HFFc6 (cell line): ENCODE data around the gene TUBA3E. TPM values are rescaled to one million over a fixed set of nuclear protein-coding genes. Genes with fewer than 3 reads are reported as not detected.
A peak's percentile ranks its signal among the peaks of the same experiment; 100 is the strongest.
"Not testable (repeated sequence)": the region's sequence is repeated elsewhere in the genome, so short reads cannot be mapped to it uniquely, and the experiment has no call there.

Experiments
- DNase-seq: peaks from one replicate; pipeline ENCODE4 v3.0.0-alpha.2; 2018
- H3K27ac Mint-ChIP-seq: 2 replicates; pipeline ENCODE4 v1.8.0; 2020; ENCODE audit warnings: mild to moderate bottlenecking, mixed read lengths
- H3K27me3 Mint-ChIP-seq: 2 replicates; pipeline ENCODE4 v1.8.0; 2021; ENCODE audit warnings: mild to moderate bottlenecking, moderate library complexity, mixed read lengths; ENCODE audit not compliant: insufficient read depth
- H3K36me3 Mint-ChIP-seq: 2 replicates; pipeline ENCODE4 v1.8.0; 2021; ENCODE audit warnings: low read depth, mixed read lengths
- H3K4me1 Mint-ChIP-seq: 2 replicates; pipeline ENCODE4 v1.8.0; 2020; ENCODE audit warnings: low read depth, mixed read lengths
- H3K4me3 Mint-ChIP-seq: 2 replicates; pipeline ENCODE4 v1.8.0; 2020; ENCODE audit warnings: mild to moderate bottlenecking, moderate library complexity, mixed read lengths
- H3K9me3 Mint-ChIP-seq: 2 replicates; pipeline ENCODE4 v1.8.0; 2020; ENCODE audit warnings: mild to moderate bottlenecking, mixed read lengths
- total RNA-seq, 6 experiments: library from RNA; stranded (reverse); fragmentation: NEBNext Ultra II Directional; extraction: Animal tissue kit (Norgen Biotek cat#: 25700); gene quantifications; 2 replicates in 1 of 6; 3 replicates in 5 of 6; pipeline ENCODE4 v1.2.3, GENCODE V29; 2021
- TF ChIP-seq, protein P1 (sequence below): fragments of 200-600 bp; sonication (generic); IDR thresholded peaks from 2 replicates; pipeline ENCODE4 v1.5.0; 2021; ENCODE audit warnings: antibody characterized with exemption, mild to moderate bottlenecking

The TUBA3E gene
- total RNA-seq, 6 experiments from 2014 or later = not detected

DNA sequence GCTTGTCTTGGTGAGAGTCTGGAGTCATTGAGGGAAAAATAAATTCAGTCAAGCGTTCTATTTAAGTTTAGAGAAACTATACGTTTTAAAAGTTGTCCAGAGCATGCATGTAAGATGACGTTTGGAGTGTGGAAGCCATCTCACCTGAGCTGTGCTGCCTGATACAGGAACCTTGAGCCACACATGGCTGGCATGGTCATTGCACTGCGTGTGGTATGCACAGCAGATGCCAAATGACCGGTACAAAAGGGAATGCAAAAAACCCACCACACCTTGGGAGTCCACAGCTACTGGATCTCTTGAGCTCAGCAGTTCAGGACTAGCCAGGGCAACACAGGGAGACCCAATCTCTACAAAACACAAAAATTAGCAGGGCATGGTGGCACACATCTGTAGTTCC, 11.8 kb downstream of the TUBA3E start:
- peak overlapping the region; percentile 58 for H3K27ac Mint-ChIP-seq

DNA sequence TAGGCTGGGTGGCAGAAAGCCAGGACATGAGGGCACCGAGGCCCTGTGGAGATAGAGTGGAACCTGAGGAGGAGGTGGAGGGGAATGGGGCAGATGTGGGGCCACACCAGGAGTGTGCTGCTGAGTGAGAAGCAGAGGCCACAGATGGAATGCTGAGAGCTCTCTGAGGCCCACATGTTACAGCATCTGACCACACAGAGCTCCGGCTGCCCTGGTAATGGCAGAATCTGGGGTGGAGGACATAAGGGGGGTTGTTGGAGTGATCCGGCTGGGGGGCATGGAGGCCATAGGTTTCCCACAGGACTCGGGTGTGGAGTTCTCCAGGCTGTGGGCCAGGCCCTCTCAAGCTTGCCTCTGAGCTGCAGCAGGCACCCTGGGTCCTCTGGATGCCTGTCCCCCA, 12.3 kb downstream of the TUBA3E start:
- Mint-ChIP-seq H3K4me1 (peaks cover 25% of the 10 kb centered on the region), H3K27me3 (peaks cover 2% of the 10 kb centered on the region), H3K36me3 (peaks cover 6% of the 10 kb centered on the region; the same call in 1 of the 2 replicates), H3K4me3 (no peak overlapping the region), H3K27ac (peak overlapping the region; percentile 58), H3K9me3 (no peaks in the 10 kb centered on the region)
- TF ChIP-seq, protein P1, sequence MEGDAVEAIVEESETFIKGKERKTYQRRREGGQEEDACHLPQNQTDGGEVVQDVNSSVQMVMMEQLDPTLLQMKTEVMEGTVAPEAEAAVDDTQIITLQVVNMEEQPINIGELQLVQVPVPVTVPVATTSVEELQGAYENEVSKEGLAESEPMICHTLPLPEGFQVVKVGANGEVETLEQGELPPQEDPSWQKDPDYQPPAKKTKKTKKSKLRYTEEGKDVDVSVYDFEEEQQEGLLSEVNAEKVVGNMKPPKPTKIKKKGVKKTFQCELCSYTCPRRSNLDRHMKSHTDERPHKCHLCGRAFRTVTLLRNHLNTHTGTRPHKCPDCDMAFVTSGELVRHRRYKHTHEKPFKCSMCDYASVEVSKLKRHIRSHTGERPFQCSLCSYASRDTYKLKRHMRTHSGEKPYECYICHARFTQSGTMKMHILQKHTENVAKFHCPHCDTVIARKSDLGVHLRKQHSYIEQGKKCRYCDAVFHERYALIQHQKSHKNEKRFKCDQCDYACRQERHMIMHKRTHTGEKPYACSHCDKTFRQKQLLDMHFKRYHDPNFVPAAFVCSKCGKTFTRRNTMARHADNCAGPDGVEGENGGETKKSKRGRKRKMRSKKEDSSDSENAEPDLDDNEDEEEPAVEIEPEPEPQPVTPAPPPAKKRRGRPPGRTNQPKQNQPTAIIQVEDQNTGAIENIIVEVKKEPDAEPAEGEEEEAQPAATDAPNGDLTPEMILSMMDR = no peak
- DNase-seq = no peak

More for the DNA sequence above, 11.8 kb downstream of the TUBA3E start:
- Mint-ChIP-seq H3K27me3 (peaks cover 2% of the 10 kb centered on the region), H3K4me3 (no peak overlapping the region), H3K36me3 (peaks cover 6% of the 10 kb centered on the region; the same call in 1 of the 2 replicates), H3K9me3 (no peaks in the 10 kb centered on the region), H3K4me1 (peaks cover 25% of the 10 kb centered on the region)
- DNase-seq = no peak
- TF ChIP-seq, protein P1 = no peak

DNA sequence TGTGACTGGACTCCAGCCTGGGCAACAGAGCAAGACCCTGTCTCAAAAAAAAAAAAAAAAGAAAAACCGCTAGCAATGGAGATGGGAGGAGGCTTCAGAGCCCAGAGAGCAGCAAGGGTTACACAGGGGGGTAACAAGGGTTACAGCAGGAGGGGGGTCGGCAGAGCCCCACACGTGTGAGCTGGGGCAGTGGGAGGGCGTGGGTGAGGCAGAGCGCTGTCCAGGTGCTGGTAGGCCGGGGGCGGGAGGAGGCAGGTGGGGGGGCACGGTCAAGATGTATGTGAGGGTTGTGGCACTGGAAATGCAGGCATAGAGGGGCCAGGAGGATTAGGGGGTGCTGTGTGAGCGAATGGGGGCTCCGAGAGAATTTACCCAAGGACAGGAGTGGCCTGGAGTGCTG, 12.8 kb downstream of the TUBA3E start:
- Mint-ChIP-seq H3K27ac (peak overlapping the region; percentile 58), H3K4me3 (no peak overlapping the region), H3K27me3 (peaks cover 2% of the 10 kb centered on the region), H3K4me1 (peaks cover 25% of the 10 kb centered on the region), H3K36me3 (peaks cover 6% of the 10 kb centered on the region; the same call in 1 of the 2 replicates), H3K9me3 (no peaks in the 10 kb centered on the region)
- TF ChIP-seq, protein P1 = no peak
- DNase-seq = no peak

- DNase-seq = peak; percentile 19
- peaks cover 2% of the 10 kb centered on the region; the same call in 1 of the 2 replicates for H3K27me3 Mint-ChIP-seq
- peak overlapping the region; percentile 88 for H3K4me3 Mint-ChIP-seq
- peaks cover 6% of the 10 kb centered on the region; the same call in 1 of the 2 replicates for H3K36me3 Mint-ChIP-seq
- TF ChIP-seq, protein P1 = no peak
- peaks cover 25% of the 10 kb centered on the region for H3K4me1 Mint-ChIP-seq
- H3K9me3 Mint-ChIP-seq = no peaks in the 10 kb centered on the region
- H3K27ac Mint-ChIP-seq = peak overlapping the region; percentile 83
Measured at GRCh38 chr2:130183512-130184373, 14.5 kb downstream of the TUBA3E start.

DNA sequence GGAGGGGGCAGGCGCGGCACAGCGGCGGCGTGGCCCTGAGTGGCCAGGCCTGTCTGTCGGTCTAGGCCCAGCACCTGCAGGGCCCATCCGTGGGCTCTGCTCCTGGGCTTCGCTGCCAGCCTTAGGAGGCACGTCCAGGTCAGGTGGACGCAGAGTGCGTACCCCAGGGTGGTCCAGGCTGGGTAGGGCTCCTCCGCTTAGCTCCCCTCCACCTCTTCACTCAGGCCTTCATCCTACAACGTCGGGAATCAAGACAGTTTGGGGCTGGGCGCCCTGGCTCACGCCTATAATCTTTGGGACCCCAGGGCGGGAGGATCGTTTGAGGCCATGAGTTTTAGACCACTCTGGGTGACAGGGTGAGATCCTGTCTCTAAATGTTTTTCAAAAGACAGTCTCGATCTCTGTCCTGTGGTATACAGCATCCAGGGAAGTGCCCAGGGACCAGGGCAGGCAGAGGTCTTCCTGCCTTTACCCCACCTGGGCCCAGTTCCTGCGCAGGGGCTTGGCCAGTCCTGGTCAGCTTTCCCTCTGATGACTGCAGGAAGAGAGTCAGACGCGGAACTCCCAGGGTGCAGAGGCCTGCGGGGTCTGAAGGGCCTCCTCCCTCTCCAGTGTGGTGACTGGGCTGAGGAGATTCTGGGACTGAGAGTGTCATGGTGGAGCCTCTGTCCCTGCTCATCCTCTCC, 15.3 kb downstream of the TUBA3E start:
- Mint-ChIP-seq H3K4me3 (peak overlapping the region; percentile 88), H3K27ac (peak overlapping the region; percentile 83), H3K4me1 (peaks cover 26% of the 10 kb centered on the region)
- DNase-seq = peak; percentile 5
- not testable (repeated sequence) for H3K9me3 Mint-ChIP-seq, H3K27me3 Mint-ChIP-seq, H3K36me3 Mint-ChIP-seq
